Measurements from ENCODE around the gene MAP3K10.

DNA sequence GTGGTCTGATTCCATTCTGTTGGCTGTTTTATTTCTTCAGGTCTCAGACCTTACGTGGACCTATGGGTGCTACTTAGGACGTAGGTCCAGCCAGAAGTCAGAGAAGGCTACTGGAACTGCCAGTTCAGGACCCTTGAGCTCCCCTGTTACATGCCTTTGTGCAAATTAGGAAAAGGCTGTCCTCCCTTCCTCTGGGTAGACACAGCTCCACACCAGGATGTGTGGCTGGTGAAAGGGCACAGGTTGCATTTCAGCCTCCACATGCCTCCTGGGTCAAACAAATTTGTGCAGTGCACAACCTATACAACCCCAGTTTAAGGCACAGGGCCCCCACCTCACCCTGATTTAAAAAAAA is 43.9 kb upstream of the MAP3K10 start:
- TF ChIP-seq, protein P1, sequence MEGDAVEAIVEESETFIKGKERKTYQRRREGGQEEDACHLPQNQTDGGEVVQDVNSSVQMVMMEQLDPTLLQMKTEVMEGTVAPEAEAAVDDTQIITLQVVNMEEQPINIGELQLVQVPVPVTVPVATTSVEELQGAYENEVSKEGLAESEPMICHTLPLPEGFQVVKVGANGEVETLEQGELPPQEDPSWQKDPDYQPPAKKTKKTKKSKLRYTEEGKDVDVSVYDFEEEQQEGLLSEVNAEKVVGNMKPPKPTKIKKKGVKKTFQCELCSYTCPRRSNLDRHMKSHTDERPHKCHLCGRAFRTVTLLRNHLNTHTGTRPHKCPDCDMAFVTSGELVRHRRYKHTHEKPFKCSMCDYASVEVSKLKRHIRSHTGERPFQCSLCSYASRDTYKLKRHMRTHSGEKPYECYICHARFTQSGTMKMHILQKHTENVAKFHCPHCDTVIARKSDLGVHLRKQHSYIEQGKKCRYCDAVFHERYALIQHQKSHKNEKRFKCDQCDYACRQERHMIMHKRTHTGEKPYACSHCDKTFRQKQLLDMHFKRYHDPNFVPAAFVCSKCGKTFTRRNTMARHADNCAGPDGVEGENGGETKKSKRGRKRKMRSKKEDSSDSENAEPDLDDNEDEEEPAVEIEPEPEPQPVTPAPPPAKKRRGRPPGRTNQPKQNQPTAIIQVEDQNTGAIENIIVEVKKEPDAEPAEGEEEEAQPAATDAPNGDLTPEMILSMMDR (IDR thresholded peaks at IDR 0.05; ENCODE audit: low read length): no peak
- TF ChIP-seq EZH2 (optimal IDR thresholded peaks at IDR 0.05; ENCODE audit: low read depth, low read length) (no peak), EZH2phosphoT487 (IDR thresholded peaks at IDR 0.05; ENCODE audit: low read length) (no peak)

All from MM.1S (cell line).